GM10266 (cell line): ENCODE measurements around the gene TMCO4.
A peak's percentile ranks its signal among the peaks of the same experiment; 100 is the strongest.

Source experiments
- DNase-seq: peaks from one replicate; pipeline ENCODE4 v3.0.0; 2012; ENCODE audit errors: extremely low spot score
- CTCF ChIP-seq: IDR thresholded peaks from 2 replicates; pipeline ENCODE4 v1.5.1; 2012; ENCODE audit warnings: mild to moderate bottlenecking, low read depth; ENCODE audit not compliant: control insufficient read depth, insufficient read depth; ENCODE audit errors: missing control alignments

TMCO4 gene

DNA sequence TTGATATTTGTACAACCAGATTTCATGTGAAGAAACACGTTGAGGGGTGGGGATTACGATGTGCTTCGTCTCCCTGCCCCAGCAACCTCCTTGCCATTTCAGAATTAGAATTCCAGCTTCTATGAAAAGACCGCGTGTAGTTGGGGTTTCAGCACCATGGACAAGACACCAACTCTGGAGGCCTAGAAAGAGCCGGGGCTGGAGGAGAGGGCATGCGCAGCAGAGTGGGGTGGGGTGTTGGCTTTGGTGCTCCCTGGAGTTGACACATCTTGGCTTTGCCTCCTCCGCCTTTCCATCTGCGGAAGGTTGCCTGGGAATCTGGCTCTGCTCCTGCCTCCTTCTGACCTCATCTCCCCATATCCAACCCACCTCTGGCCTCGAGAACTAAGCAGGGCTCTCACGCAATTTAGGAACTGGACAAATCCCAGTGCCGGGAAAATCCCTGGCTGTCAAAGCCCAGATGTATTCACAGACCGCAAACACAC is 123.2 kb downstream of the TMCO4 start:
- DNase-seq = peak; percentile 74

DNA sequence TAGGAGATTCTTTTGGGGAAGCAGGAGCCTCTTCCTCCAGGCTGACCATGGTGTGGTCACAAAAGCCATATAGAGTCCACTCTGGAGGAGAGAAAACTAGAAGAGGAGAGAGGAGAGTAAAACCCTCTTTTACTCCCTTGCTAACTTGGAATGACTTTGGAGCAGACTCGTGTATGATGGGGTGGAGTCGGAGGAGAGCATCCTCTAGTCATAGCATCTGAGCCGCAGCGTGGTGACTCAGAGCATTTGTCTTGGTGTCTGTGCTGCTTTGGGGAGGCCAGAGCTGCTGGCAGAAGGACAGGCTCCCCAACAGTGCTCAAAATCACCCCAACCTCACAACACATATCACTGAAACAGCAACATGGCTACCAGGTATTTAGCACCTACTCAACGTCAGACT is 123.9 kb downstream of the TMCO4 start:
- no peak for DNase-seq
- TF ChIP-seq CTCF = no peak

More for the DNA sequence above, 123.2 kb downstream of the TMCO4 start:
- no peak for TF ChIP-seq CTCF

GRCh38 chr1:19672237-19672636 is 127.5 kb downstream of the TMCO4 start:
- TF ChIP-seq CTCF = no peak
- no peak for DNase-seq

DNA sequence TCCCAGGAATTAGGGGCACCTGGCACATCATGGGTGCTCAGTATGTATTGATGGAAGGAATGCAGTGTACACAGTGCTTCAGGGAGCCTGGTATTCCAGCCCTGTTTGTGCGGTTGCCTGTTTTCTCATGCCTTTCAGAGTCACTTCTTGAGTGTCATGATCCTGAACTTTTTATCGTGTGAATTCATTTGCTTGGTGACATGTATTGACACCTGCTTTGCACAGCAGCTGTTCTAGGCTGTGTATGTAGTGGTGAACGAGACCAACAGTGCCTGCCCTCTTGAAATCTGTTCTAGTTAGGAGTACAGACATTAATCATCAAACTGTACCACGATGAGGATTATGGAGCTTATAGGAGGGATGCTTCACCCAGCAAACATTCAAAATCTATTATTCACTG is 128.9 kb downstream of the TMCO4 start:
- no peak for DNase-seq

GRCh38 chr1:19668888-19669287 is 130.8 kb downstream of the TMCO4 start:
- DNase-seq = no peak
- no peak for TF ChIP-seq CTCF

More for the DNA sequence above, 128.9 kb downstream of the TMCO4 start:
- no peak for TF ChIP-seq CTCF

GRCh38 chr1:19665496-19666465 is 133.9 kb downstream of the TMCO4 start:
- no peak for TF ChIP-seq CTCF

DNA sequence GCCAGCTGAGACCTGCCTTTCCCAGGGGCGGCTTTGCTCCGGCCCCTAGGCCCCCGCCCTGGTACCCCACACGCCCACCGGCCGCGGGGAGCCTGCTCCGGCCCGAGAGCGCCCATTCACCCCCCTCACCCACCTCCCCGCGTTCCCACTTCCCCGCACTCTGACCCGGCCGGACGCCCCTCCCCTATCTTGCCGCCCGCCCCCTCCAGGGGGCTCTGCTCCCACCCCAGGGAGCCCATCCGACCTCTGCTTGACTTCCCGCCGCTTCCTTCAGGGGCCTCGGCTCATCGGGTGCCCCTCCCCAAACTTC is 134.6 kb downstream of the TMCO4 start:
- no peak for TF ChIP-seq CTCF

More at GRCh38 chr1:19665496-19666465, 133.9 kb downstream of the TMCO4 start:
- no peak for DNase-seq

More for the DNA sequence above, 134.6 kb downstream of the TMCO4 start:
- DNase-seq = no peak
